Neutrophil (primary cell): ENCODE data around the gene PDE1A.

Experiments used
- H3K27ac ChIP-seq: fragments of 200-600 bp; sonication (generic); 2 replicates; pipeline ENCODE4 v1.5.1; 2016; ENCODE audit warnings: mild to moderate bottlenecking, moderate library complexity
- H3K27me3 ChIP-seq: fragments of 200-600 bp; sonication (generic); 2 replicates; pipeline ENCODE4 v1.6.0; 2016; ENCODE audit warnings: mild to moderate bottlenecking
- H3K36me3 ChIP-seq: fragments of 200-600 bp; sonication (generic); 2 replicates; pipeline ENCODE4 v1.5.1; 2017
- H3K4me1 ChIP-seq, 2 experiments: fragments of 200-600 bp in 1 of 2; sonication (generic) in 1 of 2; 1 replicate in 1 of 2; 2 replicates in 1 of 2; pipeline versions ENCODE4 v1.5.1 to v1.6.1; 2013 to 2016; ENCODE audit warnings: low read depth in 1 of 2, low read length in 1 of 2, mild to moderate bottlenecking in 1 of 2, moderate library complexity in 1 of 2; ENCODE audit not compliant: control insufficient read depth in 1 of 2, insufficient read depth in 1 of 2
- H3K4me3 ChIP-seq, 2 experiments: fragments of 200-600 bp in 1 of 2; sonication (generic) in 1 of 2; 1 replicate in 1 of 2; 2 replicates in 1 of 2; pipeline ENCODE4 v1.5.1; 2013 to 2016; ENCODE audit warnings: low read depth in 1 of 2, low read length in 1 of 2, mild to moderate bottlenecking in 1 of 2, moderate library complexity in 1 of 2
- H3K9me3 ChIP-seq: fragments of 200-600 bp; sonication (generic); 2 replicates; pipeline ENCODE4 v1.5.1; 2016
- TF ChIP-seq, protein P1 (sequence below): fragments of 200-600 bp; sonication (generic); IDR thresholded peaks from 2 replicates; pipeline ENCODE4 v1.5.1; 2016; ENCODE audit warnings: antibody characterized with exemption

The PDE1A gene

DNA sequence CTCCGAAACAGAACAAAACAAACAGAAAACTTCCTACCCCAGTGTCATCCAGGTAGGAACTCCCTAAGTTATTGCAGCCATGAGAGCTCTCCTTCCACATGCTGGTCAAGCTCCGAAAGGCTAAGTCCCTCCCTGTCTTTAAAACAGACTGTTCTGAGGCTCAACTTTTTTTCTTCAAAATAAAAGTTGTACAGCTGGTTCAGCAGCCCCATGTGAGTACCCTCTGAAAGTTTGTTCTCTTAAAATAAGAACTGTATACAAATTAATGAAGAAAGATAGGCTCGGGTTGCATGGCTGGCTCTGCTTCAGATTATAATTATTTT, at the start of gene PDE1A:
PDE1A (minus strand) TSS at position 119 of the 323 bp plus-strand sequence.
- no peaks in the 10 kb centered on the region for H3K27me3 ChIP-seq
- no peaks in the 10 kb centered on the region for H3K36me3 ChIP-seq
- TF ChIP-seq, protein P1, sequence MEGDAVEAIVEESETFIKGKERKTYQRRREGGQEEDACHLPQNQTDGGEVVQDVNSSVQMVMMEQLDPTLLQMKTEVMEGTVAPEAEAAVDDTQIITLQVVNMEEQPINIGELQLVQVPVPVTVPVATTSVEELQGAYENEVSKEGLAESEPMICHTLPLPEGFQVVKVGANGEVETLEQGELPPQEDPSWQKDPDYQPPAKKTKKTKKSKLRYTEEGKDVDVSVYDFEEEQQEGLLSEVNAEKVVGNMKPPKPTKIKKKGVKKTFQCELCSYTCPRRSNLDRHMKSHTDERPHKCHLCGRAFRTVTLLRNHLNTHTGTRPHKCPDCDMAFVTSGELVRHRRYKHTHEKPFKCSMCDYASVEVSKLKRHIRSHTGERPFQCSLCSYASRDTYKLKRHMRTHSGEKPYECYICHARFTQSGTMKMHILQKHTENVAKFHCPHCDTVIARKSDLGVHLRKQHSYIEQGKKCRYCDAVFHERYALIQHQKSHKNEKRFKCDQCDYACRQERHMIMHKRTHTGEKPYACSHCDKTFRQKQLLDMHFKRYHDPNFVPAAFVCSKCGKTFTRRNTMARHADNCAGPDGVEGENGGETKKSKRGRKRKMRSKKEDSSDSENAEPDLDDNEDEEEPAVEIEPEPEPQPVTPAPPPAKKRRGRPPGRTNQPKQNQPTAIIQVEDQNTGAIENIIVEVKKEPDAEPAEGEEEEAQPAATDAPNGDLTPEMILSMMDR: no peak
- no peak within 1 kb of the TSS for H3K4me3 ChIP-seq
- no peak within 1 kb of the TSS for H3K27ac ChIP-seq
- no peaks in the 10 kb centered on the region for H3K4me1 ChIP-seq
- no peaks in the 10 kb centered on the region for H3K9me3 ChIP-seq

DNA sequence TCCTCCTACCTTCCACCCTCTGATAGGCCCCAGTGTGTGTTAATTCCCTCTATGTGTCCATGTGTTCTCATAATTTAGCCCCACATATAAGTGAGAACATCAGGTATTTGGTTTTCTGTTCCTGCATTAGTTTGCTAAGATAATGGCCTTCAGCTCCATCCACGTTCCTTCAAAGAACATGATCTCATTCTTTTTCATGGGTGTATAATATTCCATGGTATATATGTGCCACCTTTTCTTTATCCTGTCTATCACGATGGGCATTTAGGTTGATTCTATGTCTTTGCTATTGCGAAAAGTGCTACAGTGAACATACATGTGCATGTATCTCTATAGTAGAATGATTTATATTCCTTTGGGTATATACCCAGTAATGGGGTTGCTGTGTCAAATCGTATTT, 46.8 kb upstream of the PDE1A start:
- H3K36me3 ChIP-seq: no peaks in the 10 kb centered on the region
- H3K4me3 ChIP-seq: no peak overlapping the region
- no peaks in the 10 kb centered on the region for H3K27me3 ChIP-seq
- H3K4me1 ChIP-seq: no peaks in the 10 kb centered on the region
- no peak overlapping the region for H3K27ac ChIP-seq
- TF ChIP-seq, protein P1: no peak
- no peaks in the 10 kb centered on the region for H3K9me3 ChIP-seq

DNA sequence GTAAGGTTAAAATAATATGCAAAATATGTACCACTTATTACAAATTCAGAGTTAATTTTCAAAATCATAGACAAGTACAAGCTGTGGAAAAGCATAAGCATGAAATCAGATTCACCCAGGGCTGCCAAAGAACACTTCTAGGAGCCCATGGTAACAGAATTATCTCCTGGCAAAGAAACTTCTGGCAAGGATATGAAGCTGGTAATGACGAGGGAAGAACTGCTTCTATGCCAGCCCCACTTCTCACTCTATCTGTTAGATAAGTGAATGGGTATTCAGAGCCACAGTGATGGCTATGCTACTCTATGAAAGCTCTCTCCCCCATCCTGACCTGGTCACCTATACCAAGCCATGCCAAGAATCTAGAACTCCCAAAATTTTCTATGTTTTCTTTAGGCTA, 36.9 kb upstream of the PDE1A start:
- Histone ChIP-seq H3K36me3 (no peaks in the 10 kb centered on the region), H3K4me1 (no peaks in the 10 kb centered on the region), H3K4me3 (no peak overlapping the region), H3K9me3 (no peaks in the 10 kb centered on the region), H3K27ac (no peak overlapping the region), H3K27me3 (no peaks in the 10 kb centered on the region)
- TF ChIP-seq, protein P1: no peak

DNA sequence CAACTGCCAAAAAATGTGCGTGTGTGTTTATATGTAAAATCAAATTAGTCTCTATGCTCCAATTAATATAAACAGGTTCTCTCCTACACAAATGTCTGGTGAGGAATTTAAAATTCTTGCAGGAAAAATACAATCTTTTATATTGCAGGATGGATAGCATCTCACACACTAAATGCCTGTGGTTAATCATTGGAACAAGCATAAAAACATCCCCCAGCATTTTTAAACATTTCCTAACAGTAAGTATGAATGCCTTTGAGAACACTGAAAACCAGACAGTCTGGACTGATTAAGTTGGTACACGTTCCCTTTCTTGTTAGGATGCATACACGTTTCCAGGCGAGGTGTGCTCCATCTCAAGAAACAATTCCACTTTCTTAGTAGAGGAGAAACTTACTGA, 29.9 kb upstream of the PDE1A start:
- no peaks in the 10 kb centered on the region for H3K9me3 ChIP-seq
- no peaks in the 10 kb centered on the region for H3K27me3 ChIP-seq
- TF ChIP-seq, protein P1: no peak
- H3K36me3 ChIP-seq: no peaks in the 10 kb centered on the region
- no peak overlapping the region for H3K27ac ChIP-seq
- H3K4me1 ChIP-seq: no peaks in the 10 kb centered on the region
- no peak overlapping the region for H3K4me3 ChIP-seq

DNA sequence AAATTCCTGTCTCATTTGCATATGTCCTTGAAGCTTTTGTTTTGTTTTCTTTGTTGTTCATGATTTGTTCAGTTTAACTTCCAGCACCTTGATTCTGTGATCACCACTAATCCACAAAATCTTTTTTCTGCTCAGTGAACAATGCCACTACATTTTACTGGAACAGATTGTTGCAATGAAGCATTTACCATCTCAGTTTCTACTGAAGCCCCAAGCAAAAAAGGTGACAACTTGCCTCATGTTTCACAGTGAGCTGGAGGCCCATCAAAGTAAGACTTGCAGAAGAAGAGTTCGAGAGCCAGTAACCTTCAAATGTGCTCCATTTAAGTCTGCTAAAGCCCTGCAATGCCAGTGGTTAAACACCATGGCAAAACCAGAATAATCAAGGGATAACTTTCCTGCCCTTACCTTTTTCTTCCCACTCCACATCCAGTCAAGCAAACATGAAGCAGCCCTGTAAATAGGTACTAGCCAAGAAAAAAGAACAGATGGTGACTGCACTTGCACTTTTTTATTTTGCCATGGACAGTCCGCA, 25.7 kb upstream of the PDE1A start:
- no peaks in the 10 kb centered on the region for H3K9me3 ChIP-seq
- no peaks in the 10 kb centered on the region for H3K4me1 ChIP-seq
- no peaks in the 10 kb centered on the region for H3K36me3 ChIP-seq
- H3K4me3 ChIP-seq: no peak overlapping the region
- TF ChIP-seq, protein P1: no peak
- H3K27ac ChIP-seq: no peak overlapping the region
- H3K27me3 ChIP-seq: no peaks in the 10 kb centered on the region

DNA sequence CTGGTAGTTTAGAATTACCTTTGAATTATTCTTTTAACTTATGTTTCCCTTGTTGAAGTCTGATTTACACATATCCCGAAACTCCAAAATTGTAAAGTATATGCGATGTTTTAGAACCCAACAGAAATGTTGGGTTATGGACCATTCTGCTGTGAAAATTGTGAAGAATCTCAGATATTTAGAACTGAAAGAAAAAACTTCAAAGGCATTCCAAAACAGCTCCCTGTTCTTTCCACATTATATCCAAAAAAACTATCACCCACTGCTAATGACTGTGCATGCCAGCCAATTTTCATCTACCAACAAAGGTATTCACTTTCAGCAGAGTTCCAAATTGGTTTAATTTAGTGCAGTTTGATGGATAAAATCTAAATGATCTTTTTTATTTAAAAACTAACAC, 21.5 kb upstream of the PDE1A start:
- TF ChIP-seq, protein P1: no peak
- no peak overlapping the region for H3K4me3 ChIP-seq
- no peaks in the 10 kb centered on the region for H3K9me3 ChIP-seq
- no peak overlapping the region for H3K27ac ChIP-seq
- no peaks in the 10 kb centered on the region for H3K36me3 ChIP-seq
- no peaks in the 10 kb centered on the region for H3K27me3 ChIP-seq
- H3K4me1 ChIP-seq: no peaks in the 10 kb centered on the region
